HG03520 (cell line): Measurements from ENCODE around the gene TMEM132A.
"Not testable (repeated sequence)": the region's sequence is repeated elsewhere in the genome, so short reads cannot be mapped to it uniquely, and the experiment has no call there.

Experiments used
- ATAC-seq: cut with Tn5 transposase; IDR thresholded peaks from one replicate; pipeline ENCODE4 v1.9.1; 2021; ENCODE audit warnings: mild to moderate bottlenecking, moderate library complexity; ENCODE audit not compliant: unreplicated experiment

The TMEM132A gene

GRCh38 chr11:60905551-60906113 is 18.6 kb upstream of the TMEM132A start:
- ATAC-seq: no peak

- ATAC-seq: peak; percentile 67
Observed at GRCh38 chr11:60906132-60906972, 17.9 kb upstream of the TMEM132A start, which contains the start of gene PRPF19. Gene PRPF19 (minus strand): TSS chr11:60906585. CDS start chr11:60906382, 203 bp downstream.

- ATAC-seq: no peak
Observed at GRCh38 chr11:60908803-60909202, 15.5 kb upstream of the TMEM132A start.

GRCh38 chr11:60909680-60910280 is 14.5 kb upstream of the TMEM132A start:
- not testable (repeated sequence) for ATAC-seq

- ATAC-seq: peak; percentile 28
Observed at GRCh38 chr11:60910281-60910687, 14.0 kb upstream of the TMEM132A start.

- ATAC-seq: no peak
Observed at GRCh38 chr11:60910711-60911380, 13.4 kb upstream of the TMEM132A start.

GRCh38 chr11:60912223-60912850 is 11.9 kb upstream of the TMEM132A start:
- ATAC-seq: no peak

GRCh38 chr11:60912851-60913528 is 11.3 kb upstream of the TMEM132A start:
- ATAC-seq: no peak

GRCh38 chr11:60913793-60914632 is 10.2 kb upstream of the TMEM132A start, which contains the start of gene TMEM109:
Gene TMEM109 (plus strand): TSS chr11:60914158. CDS start chr11:60919694, 5,536 bp downstream.
- peak; percentile 45 for ATAC-seq

- no peak for ATAC-seq
Observed at GRCh38 chr11:60914633-60915247, 9.5 kb upstream of the TMEM132A start.

- ATAC-seq: peak; percentile 34
Observed at GRCh38 chr11:60915248-60915914, 8.9 kb upstream of the TMEM132A start.

GRCh38 chr11:60916669-60917206 is 7.5 kb upstream of the TMEM132A start:
- ATAC-seq: no peak

GRCh38 chr11:60917267-60917666 is 7.0 kb upstream of the TMEM132A start:
- no peak for ATAC-seq

GRCh38 chr11:60918251-60918938 is 5.9 kb upstream of the TMEM132A start:
- ATAC-seq: no peak

- ATAC-seq: no peak
Observed at GRCh38 chr11:60918939-60919265, 5.4 kb upstream of the TMEM132A start.

- no peak for ATAC-seq
Observed at GRCh38 chr11:60919320-60919719, 4.9 kb upstream of the TMEM132A start.

- no peak for ATAC-seq
Observed at GRCh38 chr11:60919956-60920355, 4.3 kb upstream of the TMEM132A start.

- ATAC-seq: no peak
Observed at GRCh38 chr11:60921259-60921658, 3.0 kb upstream of the TMEM132A start.
